SH-SY5Y (cell line): Measurements from ENCODE around the gene URB2.

ENCODE experiments used
- GATA2 ChIP-seq: IDR thresholded peaks from 2 replicates; pipeline ENCODE4 v1.6.1; 2011; ENCODE audit warnings: mild to moderate bottlenecking, low read depth, low read length
- GATA3 ChIP-seq: IDR thresholded peaks from 2 replicates; pipeline ENCODE4 v1.6.1; 2011; ENCODE audit warnings: low read depth, mild to moderate bottlenecking, low read length, moderate library complexity

DNA sequence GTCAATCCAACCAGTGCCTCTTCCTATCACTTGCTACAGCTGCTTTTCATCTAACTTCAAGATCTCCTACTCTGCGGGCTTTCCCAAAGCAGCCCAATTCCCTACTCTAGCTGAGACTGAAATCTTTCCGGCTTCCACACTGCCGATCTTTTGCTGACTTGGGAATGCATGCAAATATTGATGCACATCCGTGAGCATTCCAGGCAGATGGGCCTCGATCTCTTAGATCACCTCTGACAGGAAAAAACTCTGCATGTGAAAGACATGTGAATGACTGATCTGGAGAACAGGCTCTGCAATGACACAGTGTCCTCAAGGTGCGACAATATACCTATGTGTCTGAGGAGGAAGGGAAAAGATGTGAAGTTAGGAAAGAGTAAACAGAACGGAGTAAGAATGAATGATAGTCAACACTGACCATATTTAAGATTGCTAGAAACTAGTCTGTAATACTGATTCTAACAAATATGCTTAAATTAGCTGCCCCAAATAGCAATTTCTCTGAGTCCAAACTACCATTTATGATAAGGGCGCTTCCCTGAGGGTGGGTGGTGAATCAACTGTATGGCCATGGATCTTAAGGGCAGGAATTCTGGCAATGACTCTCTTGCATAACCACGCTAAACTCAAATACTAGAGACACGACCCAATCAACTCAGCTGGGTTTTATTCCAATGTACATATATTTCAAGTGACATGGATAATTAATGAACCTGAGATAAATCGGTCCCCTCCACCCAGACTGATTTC lies 8.5 kb upstream of the URB2 start:
- no peak for TF ChIP-seq GATA3
- TF ChIP-seq GATA2: no peak
